ENCODE data around the gene OR2J2. TPM values are rescaled to one million over a fixed set of nuclear protein-coding genes. Genes with fewer than 3 reads are reported as not detected.
"Not testable (repeated sequence)": the region's sequence is repeated elsewhere in the genome, so short reads cannot be mapped to it uniquely, and the experiment has no call there.

OR2J2 gene
- polyA plus RNA-seq = not detected in 3 replicates
- not detected for polyA plus RNA-seq (2011; ENCODE audit: low read depth)
- polyA plus RNA-seq (2011; cell fraction: cytosol; rRNA removed) = not detected in 2 replicates
- polyA plus RNA-seq (2011; cell fraction: nucleus; rRNA removed) = not detected in 2 replicates
- not detected in 2 replicates for polyA plus RNA-seq (2012; ENCODE audit: low replicate concordance)
- polyA minus RNA-seq = 0.49 TPM in 1 of 3 replicates, not detected in the others
- polyA minus RNA-seq (2011; cell fraction: cytosol; rRNA and poly(A)+ RNA removed) = not detected
- polyA minus RNA-seq (2011; cell fraction: nucleus; rRNA and poly(A)+ RNA removed) = not detected in 2 replicates

GRCh38 chr6:29170607-29171006 lies at the start of gene OR2J2:
Gene OR2J2, plus strand, starts transcription at chr6:29170907. Its CDS starts 2,729 bp downstream, at chr6:29173636.
- H3K9me1 ChIP-seq (ENCODE audit: control insufficient read depth, extremely low read depth, insufficient read depth, low read length); H3K4me3 ChIP-seq (ENCODE audit: control insufficient read depth in 2 of 3, extremely low read depth in 1 of 3, insufficient read depth in 2 of 3, low read depth in 1 of 3, low read length in 3 of 3); H4K20me1 ChIP-seq (ENCODE audit: control insufficient read depth, extremely low read depth, insufficient read depth, low read length); DNase-seq (ENCODE audit: low read depth, low spot score); H3K36me3 ChIP-seq (ENCODE audit: control insufficient read depth in 2 of 2, extremely low read depth in 1 of 2, insufficient read depth in 2 of 2, low read length in 2 of 2); H3K79me2 ChIP-seq (ENCODE audit: control insufficient read depth, insufficient read depth, low read length); H2AFZ ChIP-seq (ENCODE audit: control insufficient read depth, low read length); H3K27me3 ChIP-seq (ENCODE audit: control insufficient read depth, extremely low read depth, insufficient read depth, low read length); H3K9ac ChIP-seq (ENCODE audit: control insufficient read depth, extremely low read depth, insufficient read depth, low read length); H3K27ac ChIP-seq (ENCODE audit: control insufficient read depth, insufficient read depth, low read length); H3K4me1 ChIP-seq (ENCODE audit: control insufficient read depth, extremely low read depth, insufficient read depth, low read length); H3K4me2 ChIP-seq (ENCODE audit: control insufficient read depth, extremely low read depth, insufficient read depth, low read depth, low read length); H3K9me3 ChIP-seq (ENCODE audit: control insufficient read depth, low read depth, low read length); FAIRE-seq; dilution Hi-C loops (cut with MboI; ENCODE audit: extremely low pct_ligation_motif_present, low sequenced_read_pairs): not testable (repeated sequence)

DNA sequence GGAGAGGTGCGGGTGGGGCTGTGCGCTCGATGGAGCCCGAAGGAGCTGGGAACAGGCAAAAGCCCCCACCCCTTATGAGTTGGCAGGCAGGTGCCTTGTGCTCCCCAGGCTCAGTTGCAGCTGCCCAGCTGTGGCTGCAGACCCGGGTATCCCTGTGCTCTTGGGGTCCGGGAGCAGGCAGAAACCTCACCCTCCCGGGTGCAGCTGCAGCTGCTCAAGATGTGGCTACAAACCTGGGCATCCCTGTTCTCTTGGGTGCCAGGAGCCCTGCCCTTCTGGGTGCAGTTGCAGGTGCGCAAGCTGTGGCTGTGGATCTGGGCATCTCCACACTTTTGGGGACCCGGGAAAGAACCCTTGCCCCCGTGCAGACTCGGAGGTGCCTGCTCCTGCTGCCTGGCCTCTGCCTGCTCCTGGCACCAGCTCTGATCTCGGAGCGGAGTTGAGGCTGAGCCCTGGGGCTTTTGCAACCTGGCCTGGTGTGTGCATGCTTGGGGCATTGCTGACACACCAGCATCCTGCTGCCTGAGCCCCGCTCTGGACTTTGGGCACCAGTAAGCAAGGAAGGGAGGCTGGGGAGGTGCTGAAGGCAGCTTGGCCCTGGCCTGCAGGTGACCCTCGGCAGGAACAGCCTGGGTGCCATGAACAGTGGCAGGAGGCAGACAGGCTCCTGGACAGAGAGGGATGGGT lies 41.2 kb upstream of the OR2J2 start:
- H3K9me3 ChIP-seq (ENCODE audit: control insufficient read depth, low read depth, low read length) = no peaks in the 10 kb centered on the region
- no peak overlapping the region for H3K4me2 ChIP-seq (ENCODE audit: control insufficient read depth, extremely low read depth, insufficient read depth, low read depth, low read length)
- no peaks in the 10 kb centered on the region for H3K36me3 ChIP-seq (ENCODE audit: control insufficient read depth in 2 of 2, extremely low read depth in 1 of 2, insufficient read depth in 2 of 2, low read length in 2 of 2)
- FAIRE-seq (no peak), DNase-seq (ENCODE audit: low read depth, low spot score) (no peak)
- no peak overlapping the region for H3K4me3 ChIP-seq (ENCODE audit: control insufficient read depth in 2 of 3, extremely low read depth in 1 of 3, insufficient read depth in 2 of 3, low read depth in 1 of 3, low read length in 3 of 3)
- H2AFZ ChIP-seq (ENCODE audit: control insufficient read depth, low read length) = no peak overlapping the region
- H3K9ac ChIP-seq (ENCODE audit: control insufficient read depth, extremely low read depth, insufficient read depth, low read length) = no peak overlapping the region
- H3K4me1 ChIP-seq (ENCODE audit: control insufficient read depth, extremely low read depth, insufficient read depth, low read length) = no peaks in the 10 kb centered on the region
- no peaks in the 10 kb centered on the region for H3K9me1 ChIP-seq (ENCODE audit: control insufficient read depth, extremely low read depth, insufficient read depth, low read length)
- H3K27me3 ChIP-seq (ENCODE audit: control insufficient read depth, extremely low read depth, insufficient read depth, low read length) = no peaks in the 10 kb centered on the region
- H3K79me2 ChIP-seq (ENCODE audit: control insufficient read depth, insufficient read depth, low read length) = no peaks in the 10 kb centered on the region
- H3K27ac ChIP-seq (ENCODE audit: control insufficient read depth, insufficient read depth, low read length) = no peak overlapping the region
- dilution Hi-C loops (cut with MboI; ENCODE audit: extremely low pct_ligation_motif_present, low sequenced_read_pairs) = no loop called here
- TF ChIP-seq CTCF (optimal IDR thresholded peaks at IDR 0.05 in 1 of 3, IDR thresholded peaks at IDR 0.05 in 1 of 3, conservative IDR thresholded peaks at IDR 0.05 in 1 of 3; ENCODE audit: extremely low read depth in 1 of 3, insufficient read depth in 2 of 3, low read length in 3 of 3) (no peak), EZH2 (IDR thresholded peaks at IDR 0.05; ENCODE audit: low read length) (no peak)
- H4K20me1 ChIP-seq (ENCODE audit: control insufficient read depth, extremely low read depth, insufficient read depth, low read length) = no peaks in the 10 kb centered on the region
